ENCODE data around the gene RIC1.
"Not testable (repeated sequence)": the region's sequence is repeated elsewhere in the genome, so short reads cannot be mapped to it uniquely, and the experiment has no call there.

RIC1 gene

GRCh38 chr9:5791870-5792269 lies 163.0 kb downstream of the RIC1 start:
- no peak for DNase-seq

DNA sequence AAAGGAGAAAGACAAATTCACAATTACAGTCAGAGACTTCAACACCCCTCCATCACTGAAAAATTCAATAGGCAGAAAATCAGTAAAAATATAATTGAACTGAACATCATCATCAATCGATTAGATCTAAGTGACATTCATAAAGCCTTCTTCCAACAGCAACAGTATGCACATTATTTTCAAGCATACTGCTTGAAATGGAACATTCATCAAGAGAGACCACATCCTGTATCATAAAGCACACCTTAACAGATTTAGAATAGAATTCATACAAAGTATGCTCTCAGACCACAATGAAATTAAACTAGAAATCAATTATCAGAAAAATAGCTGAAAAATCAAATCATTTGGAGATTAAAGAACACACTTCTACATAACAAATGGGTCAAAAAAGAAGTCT lies 164.9 kb downstream of the RIC1 start:
- DNase-seq = no peak

DNA sequence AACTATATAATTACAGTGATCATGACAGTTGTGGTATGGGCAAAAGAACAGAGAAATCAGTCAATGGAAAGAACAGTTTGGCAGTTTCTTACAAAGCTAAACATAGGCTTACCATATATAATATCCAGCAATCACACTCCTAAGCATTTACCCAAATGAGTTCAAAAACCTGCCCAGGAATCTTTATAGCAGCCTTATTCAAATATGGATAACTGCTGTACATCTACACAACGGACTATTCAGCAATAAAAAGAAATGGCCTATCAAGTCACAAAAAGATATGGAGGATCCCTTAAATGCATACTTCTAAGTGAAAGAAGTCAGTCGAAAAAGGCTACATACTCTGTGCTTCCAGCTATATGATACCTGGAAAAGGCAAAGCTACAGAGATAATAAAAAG lies 167.4 kb downstream of the RIC1 start:
- no peak for DNase-seq

GRCh38 chr9:5798581-5798980 lies 169.7 kb downstream of the RIC1 start:
- no peak for DNase-seq

GRCh38 chr9:5799314-5799713 lies 170.4 kb downstream of the RIC1 start:
- DNase-seq = no peak

DNA sequence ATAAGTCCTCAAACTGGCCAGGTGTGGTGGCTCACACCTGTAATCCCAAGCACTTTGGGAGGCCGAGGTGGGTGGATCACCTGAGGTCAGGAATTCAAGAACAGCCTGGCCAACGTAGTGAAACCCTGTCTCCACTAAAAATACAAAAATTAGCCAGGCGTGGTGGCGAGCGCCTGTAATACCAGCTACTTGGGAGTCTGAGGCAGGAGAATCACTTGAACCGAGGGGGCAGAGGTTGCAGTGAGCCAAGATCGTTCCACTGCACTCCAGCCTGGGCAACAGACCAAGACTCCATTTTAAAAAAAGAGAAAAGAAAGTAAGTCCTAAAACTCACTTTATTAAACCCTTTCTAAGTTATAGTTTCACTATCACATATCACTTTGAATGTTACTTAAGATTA lies 171.5 kb downstream of the RIC1 start:
- DNase-seq = not testable (repeated sequence)

- DNase-seq = no peak
These were observed 172.2 kb downstream of the RIC1 start for GRCh38 chr9:5800969-5801738.

DNA sequence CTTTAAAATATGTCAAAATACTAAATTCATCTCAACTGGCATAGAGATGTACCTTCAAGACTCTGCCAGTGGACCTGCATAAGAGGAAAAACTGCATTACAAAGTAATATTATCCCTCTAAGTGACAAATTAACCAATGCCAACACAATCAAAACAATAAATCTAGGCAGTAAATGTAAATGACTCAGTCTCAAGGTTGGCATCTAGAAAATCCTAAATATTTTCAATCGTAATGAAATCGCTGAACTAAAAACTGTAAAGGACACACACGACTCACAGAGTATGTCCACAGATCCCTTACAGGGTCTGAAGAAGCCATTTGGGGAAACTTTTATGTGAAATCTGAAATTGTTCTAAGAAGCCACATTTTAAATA lies 172.8 kb downstream of the RIC1 start:
- DNase-seq = no peak

GRCh38 chr9:5805478-5805877 lies 176.6 kb downstream of the RIC1 start:
- DNase-seq = no peak

GRCh38 chr9:5811751-5812150 lies 182.8 kb downstream of the RIC1 start:
- no peak for DNase-seq

- no peak for DNase-seq
These were observed 184.9 kb downstream of the RIC1 start for GRCh38 chr9:5813824-5814223.

DNA sequence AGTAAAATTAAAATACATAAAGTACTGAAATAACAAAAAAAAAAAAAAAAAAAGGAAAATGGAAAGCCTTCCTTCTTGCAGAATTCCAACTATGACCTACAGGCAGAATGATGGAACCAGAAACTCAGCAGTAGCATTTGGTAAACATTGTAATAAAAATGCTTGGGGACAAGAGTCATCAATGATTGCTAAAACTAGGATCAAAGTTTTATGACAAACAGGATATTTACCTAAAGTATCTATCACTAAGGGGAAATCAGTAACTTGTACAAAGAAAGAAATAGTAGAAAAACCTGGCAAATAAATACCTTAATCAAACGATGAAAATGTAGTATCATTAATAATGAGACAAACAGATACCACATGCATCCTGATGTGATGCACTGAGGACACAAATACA lies 186.6 kb downstream of the RIC1 start:
- no peak for DNase-seq

- DNase-seq = no peak
These were observed 189.0 kb downstream of the RIC1 start for GRCh38 chr9:5817862-5818261.

DNA sequence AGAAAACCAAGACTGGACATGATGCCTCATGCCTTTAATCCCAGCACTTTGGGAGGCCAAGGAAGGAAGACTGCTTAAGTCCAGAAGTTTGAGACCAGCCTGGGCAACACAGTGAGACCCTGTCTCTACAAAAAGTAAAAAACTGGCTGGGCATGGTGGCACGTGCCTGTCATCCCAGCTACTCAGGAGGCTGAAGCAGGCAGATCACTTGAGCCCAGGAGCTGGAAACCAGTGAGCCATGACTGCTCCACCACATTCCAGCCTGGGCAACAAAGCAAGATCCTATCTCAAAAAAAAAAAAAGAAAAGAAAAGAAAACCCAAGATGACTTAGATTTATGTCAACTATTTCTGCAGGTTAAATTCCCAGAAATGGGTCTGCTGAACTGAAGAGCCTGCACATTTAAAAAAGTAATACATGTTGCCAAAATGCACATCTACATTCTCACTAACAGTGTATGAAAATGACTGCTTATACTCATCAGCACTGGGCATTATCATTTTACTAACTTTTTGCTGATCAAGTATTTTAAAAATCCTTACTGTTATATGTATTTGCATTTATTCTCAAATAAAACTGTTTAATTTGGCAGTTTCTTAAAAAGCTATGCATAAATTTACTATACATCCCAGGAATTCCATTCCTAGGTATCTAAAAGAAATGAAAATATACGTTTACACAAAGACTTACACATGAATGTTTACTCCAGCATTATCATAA lies 189.7 kb downstream of the RIC1 start:
- DNase-seq = no peak

DNA sequence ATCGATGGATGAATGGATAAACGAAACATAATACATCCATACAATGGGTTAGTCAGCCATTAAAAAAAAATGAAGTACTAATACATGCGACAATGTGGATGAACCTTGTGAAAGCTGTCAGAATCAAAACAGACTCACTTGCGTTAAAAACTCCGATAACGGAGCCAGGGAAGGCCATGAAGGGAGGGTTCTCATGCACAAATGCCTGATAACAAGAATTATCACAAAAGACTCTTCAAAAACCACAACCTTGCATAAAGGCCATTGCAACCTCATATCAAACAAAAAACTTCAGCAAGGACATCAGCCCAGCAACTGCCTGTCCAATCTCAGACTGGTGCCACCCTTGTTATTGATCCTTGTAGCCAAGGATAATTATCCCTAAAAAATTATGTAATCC lies 190.3 kb downstream of the RIC1 start:
- no peak for DNase-seq

DNA sequence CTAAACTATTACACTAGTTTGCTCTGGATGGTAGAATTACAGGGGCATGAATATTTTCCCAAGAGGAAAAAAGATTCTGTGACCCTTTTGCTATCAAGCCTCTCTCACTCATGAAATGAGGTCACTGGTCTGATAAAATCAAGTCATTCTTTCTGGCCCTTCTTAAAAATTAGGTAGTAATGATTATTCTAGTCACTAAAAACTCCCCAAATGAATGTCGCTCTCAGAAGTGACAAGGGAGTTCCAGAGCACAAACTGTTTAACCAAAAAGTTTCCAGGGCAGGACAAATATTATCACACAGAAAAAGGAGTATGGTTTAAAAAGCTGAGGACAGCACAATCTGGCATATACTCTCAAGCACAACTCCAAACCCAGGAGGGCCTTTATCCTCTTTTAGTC lies 191.5 kb downstream of the RIC1 start:
- no peak for DNase-seq

DNA sequence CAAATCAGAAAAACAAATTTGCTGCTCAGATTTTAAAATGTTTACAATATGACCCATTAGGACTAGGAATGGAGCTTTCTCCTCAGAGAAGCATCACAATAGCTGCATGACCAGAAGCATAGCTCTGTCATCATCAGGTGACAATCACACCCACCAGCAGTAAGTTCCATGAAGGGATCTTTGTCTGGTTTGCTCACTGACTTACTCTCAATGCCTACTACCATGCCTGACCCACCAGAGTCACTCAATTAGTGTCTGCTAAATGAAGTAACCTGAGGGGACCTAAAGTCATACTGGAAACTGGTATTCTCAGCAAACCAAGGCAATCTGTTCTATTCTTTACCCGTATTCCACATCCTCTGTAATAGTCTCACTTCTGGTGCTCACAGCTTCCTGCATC lies 196.3 kb downstream of the RIC1 start:
- DNase-seq = no peak
